ENCODE measurements around the gene ADAMTSL2.
A peak's percentile ranks its signal among the peaks of the same experiment; 100 is the strongest.

The ADAMTSL2 gene

GRCh38 chr9:133518706-133519449, 15.6 kb upstream of the ADAMTSL2 start:
- no peak for DNase-seq

GRCh38 chr9:133519693-133520092, 14.8 kb upstream of the ADAMTSL2 start:
- no peak for DNase-seq

GRCh38 chr9:133520121-133520835, 14.2 kb upstream of the ADAMTSL2 start:
- DNase-seq = no peak

GRCh38 chr9:133521122-133522072, 13.1 kb upstream of the ADAMTSL2 start:
- no peak for DNase-seq

- DNase-seq = no peak
These were observed 12.2 kb upstream of the ADAMTSL2 start for GRCh38 chr9:133522073-133522910.

GRCh38 chr9:133523106-133523505, 11.4 kb upstream of the ADAMTSL2 start:
- DNase-seq = no peak

- no peak for DNase-seq
These were observed 10.4 kb upstream of the ADAMTSL2 start for GRCh38 chr9:133524146-133524545.

GRCh38 chr9:133524679-133525228, 9.8 kb upstream of the ADAMTSL2 start, which contains the start of gene MYMK:
Gene MYMK, minus strand, starts transcription at chr9:133524959. Its CDS starts 115 bp downstream, at chr9:133524844.
- DNase-seq = no peak

- no peak for DNase-seq
These were observed 8.8 kb upstream of the ADAMTSL2 start for GRCh38 chr9:133525677-133526076.

- DNase-seq = no peak
These were observed 7.7 kb upstream of the ADAMTSL2 start for GRCh38 chr9:133526721-133527321.

- no peak for DNase-seq
These were observed 7.0 kb upstream of the ADAMTSL2 start for GRCh38 chr9:133527444-133527920.

- no peak for DNase-seq
These were observed 6.3 kb upstream of the ADAMTSL2 start for GRCh38 chr9:133528001-133528875.

GRCh38 chr9:133528876-133529241, 5.6 kb upstream of the ADAMTSL2 start:
- no peak for DNase-seq

GRCh38 chr9:133529457-133529856, 5.0 kb upstream of the ADAMTSL2 start:
- DNase-seq = no peak

GRCh38 chr9:133529874-133530273, 4.6 kb upstream of the ADAMTSL2 start:
- DNase-seq = no peak

GRCh38 chr9:133531293-133531692, 3.2 kb upstream of the ADAMTSL2 start:
- no peak for DNase-seq

GRCh38 chr9:133532937-133533668, 1.4 kb upstream of the ADAMTSL2 start:
- peak; percentile 82 for DNase-seq

GRCh38 chr9:133533857-133534256, 647 bp upstream of the ADAMTSL2 start:
- DNase-seq = no peak

- DNase-seq = no peak
These were observed 888 bp downstream of the ADAMTSL2 start for GRCh38 chr9:133535306-133535877.
